Measurements from ENCODE around the gene ZNF318. TPM values are rescaled to one million over a fixed set of nuclear protein-coding genes. Genes with fewer than 3 reads are reported as not detected.
"Not testable (repeated sequence)": the region's sequence is repeated elsewhere in the genome, so short reads cannot be mapped to it uniquely, and the experiment has no call there.

ZNF318 gene
- total RNA-seq, 4 donors from 2014 or later: 11.1 to 17.3 (median 14.6) TPM

- no peak for DNase-seq (ENCODE audit: extremely low spot score)
- no peak overlapping the region for H3K4me3 ChIP-seq
- no peak overlapping the region for H3K27ac ChIP-seq (replicated peaks in 1 of 4)
- H3K27me3 ChIP-seq: peaks cover 0 to 31% (median 1%) of the 10 kb centered on the region in 4 donors
- H3K9me3 ChIP-seq: no peaks in the 10 kb centered on the region
- 51% methylated on average over 13 of the region's 13 CpGs for WGBS
- intact Hi-C loops (cut with DNase I): no loop called here
- H3K36me3 ChIP-seq: no peaks in the 10 kb centered on the region
- TF ChIP-seq POLR2A (IDR thresholded peaks at IDR 0.05; ENCODE audit: low read depth): no peak
- no peak for TF ChIP-seq EP300 (IDR thresholded peaks at IDR 0.05)
- no peaks in the 10 kb centered on the region for H3K4me1 ChIP-seq
These were observed 22.1 kb upstream of the ZNF318 start for GRCh38 chr6:43391440-43392031.

GRCh38 chr6:43390753-43391439 is 21.4 kb upstream of the ZNF318 start:
- DNase-seq (ENCODE audit: extremely low spot score); H3K4me3 ChIP-seq; H3K4me1 ChIP-seq; H3K27ac ChIP-seq (replicated peaks in 1 of 4); H3K36me3 ChIP-seq; intact Hi-C loops (cut with DNase I); H3K9me3 ChIP-seq: not testable (repeated sequence)
- peaks cover 0 to 31% (median 1%) of the 10 kb centered on the region in 4 donors for H3K27me3 ChIP-seq
- WGBS: 83% methylated on average over 10 of the region's 10 CpGs

- 87% methylated on average over 6 of the region's 6 CpGs for WGBS
- Histone ChIP-seq H3K27me3 (peaks cover 0 to 31% (median 1%) of the 10 kb centered on the region in 4 donors), H3K4me3 (no peak overlapping the region), H3K4me1 (no peaks in the 10 kb centered on the region), H3K9me3 (no peaks in the 10 kb centered on the region), H3K27ac (replicated peaks in 1 of 4) (no peak overlapping the region), H3K36me3 (no peaks in the 10 kb centered on the region)
- no peak for DNase-seq (ENCODE audit: extremely low spot score)
- TF ChIP-seq CTCF (IDR thresholded peaks at IDR 0.05) (no peak), EP300 (IDR thresholded peaks at IDR 0.05) (no peak), POLR2AphosphoS5 (IDR thresholded peaks at IDR 0.05) (no peak), POLR2A (IDR thresholded peaks at IDR 0.05; ENCODE audit: low read depth) (no peak)
- intact Hi-C loops (cut with DNase I): no loop called here
These were observed 20.4 kb upstream of the ZNF318 start for GRCh38 chr6:43389730-43390295.

GRCh38 chr6:43386492-43386891 is 17.0 kb upstream of the ZNF318 start:
- no peak for DNase-seq (ENCODE audit: extremely low spot score)
- no peaks in the 10 kb centered on the region for H3K4me1 ChIP-seq
- 42% methylated on average over 1 of the region's 1 CpG for WGBS
- intact Hi-C loops (cut with DNase I): no loop called here
- H3K27ac ChIP-seq (replicated peaks in 1 of 4): no peak overlapping the region
- H3K27me3 ChIP-seq: peaks cover 0 to 24% (median 1%) of the 10 kb centered on the region in 4 donors
- no peak overlapping the region for H3K4me3 ChIP-seq
- no peak for TF ChIP-seq POLR2A (IDR thresholded peaks at IDR 0.05; ENCODE audit: low read depth)
- TF ChIP-seq CTCF (IDR thresholded peaks at IDR 0.05): peak in 1 of 3 experiments; percentile 50
- no peaks in the 10 kb centered on the region for H3K36me3 ChIP-seq
- H3K9me3 ChIP-seq: no peaks in the 10 kb centered on the region

- no peak overlapping the region for H3K4me3 ChIP-seq
- DNase-seq (ENCODE audit: extremely low spot score): no peak
- H3K9me3 ChIP-seq: no peaks in the 10 kb centered on the region
- no peaks in the 10 kb centered on the region for H3K36me3 ChIP-seq
- H3K27me3 ChIP-seq: peaks cover 0 to 1% (median 0%) of the 10 kb centered on the region in 4 donors
- H3K4me1 ChIP-seq: no peaks in the 10 kb centered on the region
- H3K27ac ChIP-seq (replicated peaks in 1 of 4): no peak overlapping the region
- WGBS: 70% methylated on average over 6 of the region's 6 CpGs
- TF ChIP-seq EP300 (IDR thresholded peaks at IDR 0.05) (no peak), CTCF (IDR thresholded peaks at IDR 0.05) (no peak), POLR2AphosphoS5 (IDR thresholded peaks at IDR 0.05) (no peak), POLR2A (IDR thresholded peaks at IDR 0.05; ENCODE audit: low read depth) (no peak)
- intact Hi-C loops (cut with DNase I): no loop called here
These were observed 13.7 kb upstream of the ZNF318 start for GRCh38 chr6:43383021-43383667.

- H3K27ac ChIP-seq (replicated peaks in 1 of 4); DNase-seq (ENCODE audit: extremely low spot score); H3K9me3 ChIP-seq; H3K4me3 ChIP-seq; intact Hi-C loops (cut with DNase I); H3K4me1 ChIP-seq; H3K36me3 ChIP-seq; H3K27me3 ChIP-seq: not testable (repeated sequence)
- WGBS: 89% methylated on average over 9 of the region's 9 CpGs
These were observed 11.4 kb upstream of the ZNF318 start for GRCh38 chr6:43380858-43381257.

Measured in esophagus muscularis mucosa (tissue), 4 donors.